ENCODE measurements around the gene EMC1.
"Not testable (repeated sequence)": the region's sequence is repeated elsewhere in the genome, so short reads cannot be mapped to it uniquely, and the experiment has no call there.

Gene EMC1

GRCh38 chr1:19219451-19219850 lies 31.9 kb downstream of the EMC1 start:
- no peak overlapping the region for H3K27ac ChIP-seq
- TF ChIP-seq ZFX (IDR thresholded peaks at IDR 0.05; ENCODE audit: borderline replicate concordance) = no peak
- no peak for TF ChIP-seq CTCF (IDR thresholded peaks at IDR 0.05)

GRCh38 chr1:19216585-19216984 lies 34.7 kb downstream of the EMC1 start:
- H3K27ac ChIP-seq = not testable (repeated sequence)

GRCh38 chr1:19213580-19213979 lies 37.7 kb downstream of the EMC1 start:
- no peak overlapping the region for H3K27ac ChIP-seq
- no peak for TF ChIP-seq CTCF (IDR thresholded peaks at IDR 0.05)

- no peak overlapping the region for H3K27ac ChIP-seq
- TF ChIP-seq CTCF (IDR thresholded peaks at IDR 0.05) (no peak), ZFX (IDR thresholded peaks at IDR 0.05; ENCODE audit: borderline replicate concordance) (no peak)
These were observed 39.2 kb downstream of the EMC1 start for GRCh38 chr1:19212167-19212566.

- no peak for TF ChIP-seq ZFX (IDR thresholded peaks at IDR 0.05; ENCODE audit: borderline replicate concordance)
- TF ChIP-seq CTCF (IDR thresholded peaks at IDR 0.05) = no peak
- H3K27ac ChIP-seq = peak overlapping the region; percentile 92
These were observed 40.4 kb downstream of the EMC1 start for GRCh38 chr1:19210772-19211549.

GRCh38 chr1:19209990-19210771 lies 41.1 kb downstream of the EMC1 start, which contains the start of gene UBR4:
Gene UBR4, minus strand, starts transcription at chr1:19210266. Its CDS starts 18 bp downstream, at chr1:19210248.
- peak within 1 kb of the TSS; percentile 92 for H3K27ac ChIP-seq
- TF ChIP-seq CTCF (IDR thresholded peaks at IDR 0.05) = no peak
- no peak for TF ChIP-seq ZFX (IDR thresholded peaks at IDR 0.05; ENCODE audit: borderline replicate concordance)

GRCh38 chr1:19209439-19209989 lies 41.8 kb downstream of the EMC1 start:
- TF ChIP-seq CTCF (IDR thresholded peaks at IDR 0.05) (no peak), ZFX (IDR thresholded peaks at IDR 0.05; ENCODE audit: borderline replicate concordance) (no peak)
- H3K27ac ChIP-seq = peak overlapping the region; percentile 92
